Fibroblast of peridontal ligament (primary cell): Measurements from ENCODE around the gene PEX10.

ENCODE experiments used
- DNase-seq: peaks from one replicate; pipeline ENCODE4 v3.0.0-alpha.2; 2010; ENCODE audit errors: extremely low read depth

PEX10 gene

DNA sequence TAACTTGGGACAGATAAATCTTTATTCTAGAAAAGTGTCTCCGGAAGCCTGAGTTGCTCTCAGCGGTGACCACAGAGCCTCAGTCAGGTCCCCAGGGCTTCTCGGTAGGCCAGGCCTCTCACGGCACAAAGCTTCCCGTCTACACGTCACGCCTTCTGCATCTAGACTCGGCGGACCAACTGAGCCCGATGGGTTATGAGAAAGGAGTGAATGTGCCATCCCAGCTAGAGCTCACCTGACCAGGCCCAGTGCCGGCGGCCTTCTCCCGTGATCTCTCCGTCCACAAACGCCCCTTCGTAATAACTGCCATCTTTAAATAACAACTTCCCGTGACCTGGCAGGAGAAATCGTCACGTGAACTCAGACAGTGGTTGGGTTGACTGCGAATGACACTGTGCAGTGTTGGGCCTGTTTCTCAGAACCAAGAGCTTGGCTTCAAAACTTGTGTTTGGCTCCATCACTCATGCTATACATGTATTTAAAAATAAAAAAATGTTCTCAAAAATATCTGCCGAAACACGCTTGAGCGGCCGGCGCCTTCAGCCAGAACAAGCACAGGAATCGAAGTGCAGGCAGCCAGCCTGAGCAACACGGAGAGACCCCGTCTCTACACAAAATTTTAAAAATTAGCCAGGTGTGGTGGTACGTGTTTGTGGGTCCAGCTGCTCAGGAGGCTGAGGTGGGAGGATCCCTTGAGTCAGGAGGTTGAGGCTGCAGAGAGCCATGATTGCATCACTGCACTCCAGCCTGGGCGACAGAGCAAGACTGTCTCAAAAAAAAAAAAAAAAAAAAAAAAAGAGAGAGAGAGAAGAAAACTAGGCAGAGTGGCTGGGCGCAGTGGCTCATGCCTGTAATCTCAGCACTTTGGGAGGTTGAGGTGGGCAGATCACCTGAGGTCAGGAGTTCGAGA is 24.1 kb downstream of the PEX10 start:
- DNase-seq, result no peak

- no peak for DNase-seq
These were observed 25.4 kb downstream of the PEX10 start for GRCh38 chr1:2386636-2387611.

- DNase-seq, result no peak
These were observed 26.6 kb downstream of the PEX10 start for GRCh38 chr1:2385606-2386280.

DNA sequence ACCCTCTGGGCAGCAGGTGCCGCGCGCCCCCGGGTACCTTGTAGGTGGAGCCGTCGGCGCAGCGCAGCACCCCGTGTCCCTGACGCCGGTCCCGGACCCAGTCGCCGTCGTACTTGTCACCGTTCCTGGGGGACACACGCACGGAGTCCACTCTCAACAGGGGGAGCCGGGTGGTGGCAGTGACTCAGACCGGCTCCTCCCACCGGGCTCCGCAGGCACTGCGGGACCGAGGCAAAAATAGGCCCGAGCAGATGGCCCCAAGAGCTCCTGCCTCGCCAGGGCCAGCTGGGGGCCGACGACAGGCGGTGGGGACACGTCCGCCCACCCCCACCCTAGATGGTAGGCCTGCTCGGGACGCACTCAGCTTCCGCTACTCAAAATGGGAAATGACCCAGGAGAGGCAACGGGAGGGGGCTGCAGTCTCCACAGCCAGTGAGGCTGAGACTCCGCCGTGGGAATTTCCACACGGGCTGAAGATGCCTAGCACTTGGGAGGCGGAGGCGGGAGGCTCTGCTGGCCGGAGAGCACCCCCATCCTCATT is 27.4 kb downstream of the PEX10 start:
- DNase-seq, result no peak

DNA sequence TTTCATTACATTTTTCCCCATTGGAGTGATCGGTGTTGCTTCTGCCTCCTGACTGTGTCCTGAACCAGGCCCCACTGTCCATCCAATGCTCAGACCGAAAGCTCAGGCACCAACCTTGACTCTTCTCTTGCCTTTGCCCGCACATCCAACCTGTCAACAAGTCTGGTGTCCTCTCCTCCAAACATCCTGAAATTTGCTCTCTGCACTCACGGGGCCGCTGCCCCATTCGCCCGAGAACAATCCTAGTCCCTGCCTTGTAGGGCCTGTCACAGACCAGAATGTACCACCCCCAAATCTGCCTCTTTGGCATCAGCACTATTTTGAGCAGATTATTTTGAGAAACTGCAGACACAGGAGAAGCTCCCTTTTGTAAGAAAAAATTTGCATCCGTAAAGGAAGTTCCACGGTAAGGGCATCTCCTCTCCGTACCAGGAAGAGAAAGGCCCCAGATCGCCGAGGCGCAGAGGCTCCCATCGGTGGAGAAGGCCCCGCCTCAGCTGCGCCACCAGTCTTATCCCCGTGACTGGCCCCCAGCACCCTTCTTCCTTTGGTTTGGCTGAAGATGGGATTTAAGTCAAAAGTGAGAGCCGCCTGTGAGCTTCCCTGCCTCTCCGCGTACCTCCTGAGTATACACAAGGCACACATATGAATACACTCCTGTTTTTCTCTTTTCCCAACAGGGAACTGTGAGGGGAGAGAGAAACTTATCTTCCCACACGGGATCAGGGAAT is 28.1 kb downstream of the PEX10 start:
- no peak for DNase-seq

GRCh38 chr1:2383576-2383975 is 28.8 kb downstream of the PEX10 start:
- DNase-seq, result no peak

DNA sequence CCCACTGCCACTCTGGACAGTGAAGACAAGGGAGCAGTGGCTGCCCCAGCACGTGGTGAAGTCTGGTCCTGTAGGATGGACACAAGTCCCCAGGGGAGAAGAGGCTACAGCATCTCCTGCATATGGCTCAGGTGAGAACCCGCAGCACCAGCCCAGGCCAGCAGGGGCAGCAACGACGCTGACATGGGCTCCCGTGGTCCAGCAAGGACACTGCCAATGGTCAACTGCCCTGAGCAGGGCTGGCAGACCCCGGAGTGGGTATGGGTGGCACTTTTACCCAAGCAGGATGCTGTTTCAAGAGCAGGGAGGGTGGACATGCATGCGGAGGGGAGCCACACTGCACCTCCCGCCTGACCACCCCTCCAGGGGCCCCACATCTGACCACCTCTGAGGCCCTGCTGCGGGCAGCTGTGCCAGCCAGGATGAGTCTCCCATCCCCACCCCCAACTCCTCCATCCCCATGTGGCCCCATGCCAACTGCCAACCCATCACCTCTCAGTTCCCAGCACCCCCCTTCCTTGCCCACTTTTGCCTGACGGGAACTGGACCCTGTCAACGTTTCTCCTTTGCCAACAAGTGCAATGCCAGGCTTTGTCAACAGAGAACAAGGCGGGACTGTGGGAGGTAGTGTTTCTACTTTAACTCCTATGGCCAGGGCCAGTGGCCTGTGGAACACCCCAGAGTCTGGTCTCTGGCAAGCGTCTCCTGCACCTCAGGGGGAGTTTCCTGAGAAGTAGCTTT is 29.6 kb downstream of the PEX10 start:
- no peak for DNase-seq

- DNase-seq, result peak; percentile 72
These were observed 30.4 kb downstream of the PEX10 start for GRCh38 chr1:2381741-2382620.

GRCh38 chr1:2380816-2381591 is 31.4 kb downstream of the PEX10 start:
- DNase-seq, result no peak

- DNase-seq, result no peak
These were observed 32.5 kb downstream of the PEX10 start for GRCh38 chr1:2379733-2380404.

DNA sequence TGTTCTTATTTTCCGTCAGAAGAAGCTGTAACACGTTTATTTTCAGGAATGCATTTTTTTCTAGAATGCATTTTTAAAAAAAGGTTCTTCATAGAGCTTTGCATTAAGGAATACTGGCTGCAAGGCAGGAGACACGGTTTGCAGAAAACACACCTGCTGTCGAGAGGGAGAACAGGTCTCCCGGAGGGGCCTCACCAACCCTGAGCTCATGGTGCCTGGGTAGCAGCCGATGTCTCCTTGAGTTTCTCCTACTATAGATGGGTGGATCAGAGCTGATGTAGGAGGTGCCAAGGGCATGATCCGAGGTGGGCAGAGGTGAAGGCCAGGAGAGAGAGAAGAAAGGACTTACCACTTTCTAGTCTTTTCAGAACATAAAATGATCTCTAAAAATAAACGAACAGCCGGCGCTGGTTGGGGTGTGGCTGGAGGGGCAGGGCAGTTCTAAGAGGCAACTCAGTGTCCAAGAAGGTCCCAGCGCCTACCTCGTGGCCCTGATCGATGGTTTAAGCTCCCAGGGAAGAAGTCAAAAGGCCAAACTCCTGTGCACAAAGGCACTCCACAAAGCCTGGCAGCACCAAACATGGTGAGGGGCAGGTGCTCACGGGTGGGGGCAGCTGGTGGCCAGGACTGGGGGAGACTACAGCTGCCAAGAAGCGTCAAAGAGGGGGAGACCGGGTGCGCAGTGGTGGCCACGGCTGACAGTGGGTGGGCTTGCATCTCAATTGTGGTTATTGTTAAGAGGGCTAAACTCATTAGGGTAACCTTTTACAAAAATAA is 33.2 kb downstream of the PEX10 start:
- DNase-seq, result no peak

- DNase-seq, result no peak
These were observed 33.9 kb downstream of the PEX10 start for GRCh38 chr1:2378441-2378851.

- DNase-seq, result no peak
These were observed 34.5 kb downstream of the PEX10 start for GRCh38 chr1:2377751-2378440.

DNA sequence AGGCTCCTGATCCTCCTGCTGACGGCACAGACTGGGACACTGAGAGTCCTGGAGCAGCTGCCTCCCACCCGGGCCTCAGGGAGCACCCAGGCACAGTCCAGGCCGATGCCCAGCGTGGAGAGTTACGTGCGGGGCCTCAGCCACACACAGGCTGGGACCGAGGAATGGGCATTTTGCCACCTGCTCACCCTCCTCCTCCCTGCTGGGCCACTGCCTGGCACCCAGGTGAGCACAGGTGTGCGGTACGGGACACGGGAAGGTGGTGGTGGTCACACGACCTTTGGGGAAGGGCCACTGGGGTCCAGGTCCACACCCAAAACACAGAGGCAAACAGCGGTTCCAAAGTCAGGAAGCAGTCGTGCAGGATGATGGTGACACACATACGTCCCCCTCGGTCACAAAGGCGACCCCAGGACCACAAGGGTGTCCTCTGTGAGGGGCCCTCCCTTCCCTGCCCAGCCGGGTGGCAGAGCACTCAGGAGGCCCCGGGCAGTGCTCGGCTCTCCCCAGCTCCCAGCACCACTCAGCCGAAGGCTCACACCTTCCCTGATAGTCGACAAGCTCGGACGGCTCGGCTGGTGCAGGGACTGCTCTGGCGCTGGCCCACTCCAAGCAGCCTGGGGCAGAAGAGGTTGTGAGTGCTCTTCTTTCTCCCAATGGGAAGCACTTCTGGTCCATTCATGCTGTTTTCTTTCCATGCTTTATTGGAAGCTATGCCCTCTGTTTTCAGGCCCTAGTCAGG is 35.3 kb downstream of the PEX10 start:
- DNase-seq, result no peak

GRCh38 chr1:2376261-2376741 is 36.1 kb downstream of the PEX10 start:
- no peak for DNase-seq

DNA sequence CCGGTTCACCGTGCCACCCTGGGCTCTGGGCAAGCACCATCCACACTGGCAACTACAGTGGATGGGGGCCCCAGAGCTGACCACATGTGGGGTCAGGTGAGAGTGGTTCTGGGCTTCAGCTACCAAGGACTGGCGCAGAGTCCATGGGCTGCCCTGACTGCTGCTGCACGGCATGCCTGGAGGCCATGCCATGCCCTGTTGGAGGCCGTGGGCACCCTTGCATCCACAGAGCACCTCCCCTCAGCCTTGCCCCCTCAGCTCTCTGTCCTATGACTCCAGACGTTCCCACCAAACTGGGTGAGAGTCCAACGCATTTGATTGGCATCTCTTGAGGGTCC is 36.5 kb downstream of the PEX10 start:
- no peak for DNase-seq
